GM12878 (cell line): ENCODE measurements around the gene GHRH. TPM values are rescaled to one million over a fixed set of nuclear protein-coding genes. Genes with fewer than 3 reads are reported as not detected.

ENCODE experiments used
- ATAC-seq: fragments of 200-7000 bp; cut with Tn5 transposase; 3 replicates; pipeline ENCODE4 v1.9.1; 2020; ENCODE audit warnings: mild to moderate bottlenecking, moderate library complexity
- BruUV-seq: library from RNA; stranded (reverse); fragments of 400-500 nt; replicated peaks from 2 replicates; lab custom pipeline; 2021; lab: Mats Ljungman, UMichigan
- CTCF ChIA-PET: fragments of 300-600 bp; sonication (Branson Sonifier 250); formaldehyde crosslinking; extraction: SDS; loops from one replicate; lab custom pipeline; 2021; ENCODE audit warnings: inconsistent platforms; lab: Yijun Ruan, JAX
- POLR2A ChIA-PET: fragments of 350-600 bp; formaldehyde crosslinking; extraction: SDS; loops from one replicate; lab custom pipeline; 2021; ENCODE audit warnings: inconsistent platforms; lab: Charles Lee
- RAD21 ChIA-PET: fragments of 300-600 bp; sonication (Branson Sonifier 250); formaldehyde crosslinking; loops from one replicate; lab custom pipeline; 2023; ENCODE audit warnings: antibody characterized with exemption; ENCODE audit not compliant: unreplicated experiment; lab: Charles Lee
- SMC1A ChIA-PET: fragments of 300-600 bp; sonication (Branson Sonifier 250); formaldehyde crosslinking; loops from one replicate; lab custom pipeline; 2023; ENCODE audit not compliant: unreplicated experiment, uncharacterized antibody; lab: Charles Lee
- DNase-seq: peaks from one replicate; pipeline ENCODE4 v3.0.0-alpha.2; 2011; ENCODE audit warnings: low read depth, low spot score
- FAIRE-seq: peaks from 3 replicates; lab custom pipeline; 2011; peaks lifted over from hg19 to GRCh38; lab: Jason Lieb, UNC
- H2AFZ ChIP-seq: 2 replicates; pipeline ENCODE4 v1.6.0; 2011; ENCODE audit warnings: low read depth, low read length, control low read depth; ENCODE audit not compliant: control insufficient read depth
- H3K27ac ChIP-seq: 2 replicates; pipeline ENCODE4 v1.5.1; 2011; ENCODE audit warnings: control low read depth; ENCODE audit not compliant: control insufficient read depth, insufficient read depth
- H3K27me3 ChIP-seq, 2 experiments: replicated peaks in 1 of 2; 2 replicates each; pipeline versions ENCODE4 v1.6.0 to v1.6.1; 2011; ENCODE audit warnings: low read length in 1 of 2; ENCODE audit not compliant: control insufficient read depth in 2 of 2, insufficient read depth in 2 of 2
- H3K36me3 ChIP-seq, 2 experiments: 2 replicates each; pipeline ENCODE4 v1.5.1; 2011; ENCODE audit warnings: low read length in 1 of 2; ENCODE audit not compliant: control insufficient read depth in 2 of 2, insufficient read depth in 2 of 2
- H3K4me1 ChIP-seq: 2 replicates; pipeline ENCODE4 v1.6.1; 2011; ENCODE audit warnings: mild to moderate bottlenecking, low read length, moderate library complexity, mixed read lengths; ENCODE audit not compliant: control insufficient read depth, insufficient read depth
- H3K4me2 ChIP-seq: 2 replicates; pipeline ENCODE4 v1.6.0; 2011; ENCODE audit warnings: control low read depth; ENCODE audit not compliant: control insufficient read depth, insufficient read depth
- H3K4me3 ChIP-seq: fragments of 200-600 bp; sonication (generic); 2 replicates; pipeline ENCODE4 v1.5.1; 2016
- H3K79me2 ChIP-seq: 2 replicates; pipeline ENCODE4 v1.6.0; 2011; ENCODE audit warnings: low read length; ENCODE audit not compliant: control insufficient read depth, insufficient read depth
- H3K9ac ChIP-seq: 2 replicates; pipeline ENCODE4 v1.8.0; 2011; ENCODE audit warnings: low read length, control low read depth, mixed read lengths; ENCODE audit not compliant: control insufficient read depth, insufficient read depth
- H3K9me3 ChIP-seq: replicated peaks from 3 replicates; pipeline ENCODE4 v1.5.1; 2011; ENCODE audit warnings: mild to moderate bottlenecking, low read length; ENCODE audit not compliant: control insufficient read depth, insufficient read depth
- H4K20me1 ChIP-seq: 2 replicates; pipeline ENCODE4 v1.6.0; 2011; ENCODE audit not compliant: control insufficient read depth, insufficient read depth
- EP300 ChIP-seq, 2 experiments: fragments of 150-350 bp in 1 of 2; IDR thresholded peaks; 2 replicates each; pipeline ENCODE4 v1.6.1; 2011 to 2012; ENCODE audit warnings: low read depth in 2 of 2, low read length in 2 of 2, borderline replicate concordance in 1 of 2, improper control_type of control experiment in 1 of 2, inconsistent platforms in 1 of 2; ENCODE audit not compliant: control insufficient read depth in 1 of 2
- MEF2B ChIP-seq: fragments of 450-650 bp; IDR thresholded peaks from 2 replicates; pipeline ENCODE4 v1.6.1; 2018; ENCODE audit warnings: mild to moderate bottlenecking, moderate library complexity; ENCODE audit not compliant: partially characterized antibody, poor library complexity, severe bottlenecking
- WRNIP1 ChIP-seq: IDR thresholded peaks from 2 replicates; pipeline ENCODE4 v1.6.1; 2011; ENCODE audit warnings: low read depth, low read length, improper control_type of control experiment, borderline replicate concordance
- WGBS: methylation state at CpG from one replicate; pipeline ENCODE4 v1.1.6; 2016; ENCODE audit warnings: low lambda C conversion rate; ENCODE audit not compliant: insufficient replicate concordance, insufficient coverage; ENCODE audit errors: missing lambda C conversion rate; 5-methylcytosine and 5-hydroxymethylcytosine counted together
- in situ Hi-C: fragments of 300-500 bp; cut with MboI; formaldehyde crosslinking; loops from 9 replicates; pipeline ENCODE4 v1.14.3; 2018; ENCODE audit warnings: mixed read lengths
- intact Hi-C: fragments of 100-400 bp; cut with micrococcal nuclease; formaldehyde crosslinking; loops from one replicate; pipeline ENCODE4 v1.14.2; 2022; ENCODE audit not compliant: unreplicated experiment
- polyA plus RNA-seq, 11 experiments: library from polyadenylated mRNA; depleted of rRNA in 4 of 11; unstranded in 6 of 11; stranded (reverse) in 5 of 11; fragments of >200 nt; fragmentation: Nextera tagmentation in 4 of 11; fragmentation: Illumina TruSeq in 1 of 11; extraction: Ambion mirVana in 4 of 11; extraction: Trizol in 1 of 11; gene quantifications; 1 replicate in 1 of 11; 2 replicates in 10 of 11; pipeline versions ENCODE4 v1.2.1 to v1.2.3, GENCODE V29; 2011 to 2016; ENCODE audit warnings: inconsistent platforms in 2 of 11, missing spikeins in 2 of 11, low read depth in 1 of 11
- total RNA-seq, 4 experiments: library from RNA; depleted of rRNA in 3 of 4; stranded (reverse); fragments of >200 nt in 3 of 4; fragmentation: Illumina TruSeq in 1 of 4; extraction: Trizol in 1 of 4; gene quantifications; 2 replicates each; pipeline versions ENCODE4 v1.2.1 to v1.2.3, GENCODE V29; 2013 to 2021
- TF ChIP-seq, protein P1 (sequence below): fragments of 450-650 bp; IDR thresholded peaks from 2 replicates; pipeline ENCODE4 v1.6.1; 2017; ENCODE audit warnings: mild to moderate bottlenecking, moderate library complexity
- TF ChIP-seq, protein P2 (sequence below): IDR thresholded peaks from 2 replicates; pipeline ENCODE4 v1.6.1; 2012; ENCODE audit warnings: improper control_type of control experiment, low read depth, low read length; ENCODE audit not compliant: insufficient replicate concordance
- TF ChIP-seq, protein P3 (sequence below): IDR thresholded peaks from 2 replicates; pipeline ENCODE4 v1.6.1; 2012; ENCODE audit warnings: low read depth, low read length, improper control_type of control experiment

GHRH gene
- total and polyA plus RNA-seq, 10 of the 15 experiments (the other 5 are each of a cell fraction or from before 2014, with no cell fraction given), result not detected

DNA sequence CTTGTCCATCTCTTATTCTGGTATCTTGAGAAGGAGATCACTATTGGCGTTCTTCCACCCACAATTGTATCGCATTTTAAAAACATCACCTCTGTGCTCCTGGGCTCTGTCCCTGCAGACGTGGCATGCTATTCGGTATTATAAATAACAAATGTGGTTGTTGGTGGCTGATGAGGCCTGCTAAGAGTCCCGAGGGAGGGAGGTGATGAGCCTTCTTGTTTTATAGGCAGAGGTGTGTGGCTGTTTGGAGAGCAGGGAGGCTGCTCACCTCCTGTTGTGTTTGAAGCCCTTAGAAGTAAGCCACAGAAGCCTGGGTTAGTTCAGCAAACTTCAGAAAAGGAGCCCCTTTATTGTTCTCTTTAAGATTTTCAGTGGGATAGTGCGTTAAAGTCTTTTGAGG is 43.5 kb upstream of the GHRH start:
- Histone ChIP-seq H3K9me3 (no peaks in the 10 kb centered on the region), H3K4me3 (no peak overlapping the region), H3K4me1 (peaks cover 36% of the 10 kb centered on the region)
- no peak for DNase-seq
- RAD21 ChIA-PET, result interaction anchor here (1.3 to 1.4 kb wide), 2 partner anchors 10 to 32 kb away, joined by 3 to 5 read pairs; no protein-coding TSS in a partner anchor
- TF ChIP-seq WRNIP1 (no peak), MEF2B (peak; percentile 85), EP300 (IDR thresholded peaks at IDR 0.05; ENCODE audit: borderline replicate concordance in 1 of 2, control insufficient read depth in 1 of 2, low read depth in 2 of 2, low read length in 2 of 2) (peak in 1 of 2 experiments; percentile 60; a peak in 1 of 4 replicates)
- TF ChIP-seq, protein P1, sequence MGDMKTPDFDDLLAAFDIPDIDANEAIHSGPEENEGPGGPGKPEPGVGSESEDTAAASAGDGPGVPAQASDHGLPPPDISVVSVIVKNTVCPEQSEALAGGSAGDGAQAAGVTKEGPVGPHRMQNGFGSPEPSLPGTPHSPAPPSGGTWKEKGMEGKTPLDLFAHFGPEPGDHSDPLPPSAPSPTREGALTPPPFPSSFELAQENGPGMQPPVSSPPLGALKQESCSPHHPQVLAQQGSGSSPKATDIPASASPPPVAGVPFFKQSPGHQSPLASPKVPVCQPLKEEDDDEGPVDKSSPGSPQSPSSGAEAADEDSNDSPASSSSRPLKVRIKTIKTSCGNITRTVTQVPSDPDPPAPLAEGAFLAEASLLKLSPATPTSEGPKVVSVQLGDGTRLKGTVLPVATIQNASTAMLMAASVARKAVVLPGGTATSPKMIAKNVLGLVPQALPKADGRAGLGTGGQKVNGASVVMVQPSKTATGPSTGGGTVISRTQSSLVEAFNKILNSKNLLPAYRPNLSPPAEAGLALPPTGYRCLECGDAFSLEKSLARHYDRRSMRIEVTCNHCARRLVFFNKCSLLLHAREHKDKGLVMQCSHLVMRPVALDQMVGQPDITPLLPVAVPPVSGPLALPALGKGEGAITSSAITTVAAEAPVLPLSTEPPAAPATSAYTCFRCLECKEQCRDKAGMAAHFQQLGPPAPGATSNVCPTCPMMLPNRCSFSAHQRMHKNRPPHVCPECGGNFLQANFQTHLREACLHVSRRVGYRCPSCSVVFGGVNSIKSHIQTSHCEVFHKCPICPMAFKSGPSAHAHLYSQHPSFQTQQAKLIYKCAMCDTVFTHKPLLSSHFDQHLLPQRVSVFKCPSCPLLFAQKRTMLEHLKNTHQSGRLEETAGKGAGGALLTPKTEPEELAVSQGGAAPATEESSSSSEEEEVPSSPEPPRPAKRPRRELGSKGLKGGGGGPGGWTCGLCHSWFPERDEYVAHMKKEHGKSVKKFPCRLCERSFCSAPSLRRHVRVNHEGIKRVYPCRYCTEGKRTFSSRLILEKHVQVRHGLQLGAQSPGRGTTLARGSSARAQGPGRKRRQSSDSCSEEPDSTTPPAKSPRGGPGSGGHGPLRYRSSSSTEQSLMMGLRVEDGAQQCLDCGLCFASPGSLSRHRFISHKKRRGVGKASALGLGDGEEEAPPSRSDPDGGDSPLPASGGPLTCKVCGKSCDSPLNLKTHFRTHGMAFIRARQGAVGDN, result 0 out of 2 replicates have a peak, but pooled peaks have one; percentile 36
- TF ChIP-seq, protein P2, sequence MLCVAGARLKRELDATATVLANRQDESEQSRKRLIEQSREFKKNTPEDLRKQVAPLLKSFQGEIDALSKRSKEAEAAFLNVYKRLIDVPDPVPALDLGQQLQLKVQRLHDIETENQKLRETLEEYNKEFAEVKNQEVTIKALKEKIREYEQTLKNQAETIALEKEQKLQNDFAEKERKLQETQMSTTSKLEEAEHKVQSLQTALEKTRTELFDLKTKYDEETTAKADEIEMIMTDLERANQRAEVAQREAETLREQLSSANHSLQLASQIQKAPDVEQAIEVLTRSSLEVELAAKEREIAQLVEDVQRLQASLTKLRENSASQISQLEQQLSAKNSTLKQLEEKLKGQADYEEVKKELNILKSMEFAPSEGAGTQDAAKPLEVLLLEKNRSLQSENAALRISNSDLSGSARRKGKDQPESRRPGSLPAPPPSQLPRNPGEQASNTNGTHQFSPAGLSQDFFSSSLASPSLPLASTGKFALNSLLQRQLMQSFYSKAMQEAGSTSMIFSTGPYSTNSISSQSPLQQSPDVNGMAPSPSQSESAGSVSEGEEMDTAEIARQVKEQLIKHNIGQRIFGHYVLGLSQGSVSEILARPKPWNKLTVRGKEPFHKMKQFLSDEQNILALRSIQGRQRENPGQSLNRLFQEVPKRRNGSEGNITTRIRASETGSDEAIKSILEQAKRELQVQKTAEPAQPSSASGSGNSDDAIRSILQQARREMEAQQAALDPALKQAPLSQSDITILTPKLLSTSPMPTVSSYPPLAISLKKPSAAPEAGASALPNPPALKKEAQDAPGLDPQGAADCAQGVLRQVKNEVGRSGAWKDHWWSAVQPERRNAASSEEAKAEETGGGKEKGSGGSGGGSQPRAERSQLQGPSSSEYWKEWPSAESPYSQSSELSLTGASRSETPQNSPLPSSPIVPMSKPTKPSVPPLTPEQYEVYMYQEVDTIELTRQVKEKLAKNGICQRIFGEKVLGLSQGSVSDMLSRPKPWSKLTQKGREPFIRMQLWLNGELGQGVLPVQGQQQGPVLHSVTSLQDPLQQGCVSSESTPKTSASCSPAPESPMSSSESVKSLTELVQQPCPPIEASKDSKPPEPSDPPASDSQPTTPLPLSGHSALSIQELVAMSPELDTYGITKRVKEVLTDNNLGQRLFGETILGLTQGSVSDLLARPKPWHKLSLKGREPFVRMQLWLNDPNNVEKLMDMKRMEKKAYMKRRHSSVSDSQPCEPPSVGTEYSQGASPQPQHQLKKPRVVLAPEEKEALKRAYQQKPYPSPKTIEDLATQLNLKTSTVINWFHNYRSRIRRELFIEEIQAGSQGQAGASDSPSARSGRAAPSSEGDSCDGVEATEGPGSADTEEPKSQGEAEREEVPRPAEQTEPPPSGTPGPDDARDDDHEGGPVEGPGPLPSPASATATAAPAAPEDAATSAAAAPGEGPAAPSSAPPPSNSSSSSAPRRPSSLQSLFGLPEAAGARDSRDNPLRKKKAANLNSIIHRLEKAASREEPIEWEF, result peak; percentile 38
- TF ChIP-seq, protein P3, sequence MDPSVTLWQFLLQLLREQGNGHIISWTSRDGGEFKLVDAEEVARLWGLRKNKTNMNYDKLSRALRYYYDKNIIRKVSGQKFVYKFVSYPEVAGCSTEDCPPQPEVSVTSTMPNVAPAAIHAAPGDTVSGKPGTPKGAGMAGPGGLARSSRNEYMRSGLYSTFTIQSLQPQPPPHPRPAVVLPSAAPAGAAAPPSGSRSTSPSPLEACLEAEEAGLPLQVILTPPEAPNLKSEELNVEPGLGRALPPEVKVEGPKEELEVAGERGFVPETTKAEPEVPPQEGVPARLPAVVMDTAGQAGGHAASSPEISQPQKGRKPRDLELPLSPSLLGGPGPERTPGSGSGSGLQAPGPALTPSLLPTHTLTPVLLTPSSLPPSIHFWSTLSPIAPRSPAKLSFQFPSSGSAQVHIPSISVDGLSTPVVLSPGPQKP, result no peak
- TF ChIP-seq, all 136 proteins: peak for 4
- ATAC-seq (no peak), FAIRE-seq (no peak)
- Histone ChIP-seq H3K4me2 (no peak overlapping the region), H2AFZ (no peak overlapping the region), H4K20me1 (no peaks in the 10 kb centered on the region), H3K79me2 (peaks cover 32% of the 10 kb centered on the region), H3K36me3 (peaks cover 26 to 50% of the 10 kb centered on the region in 2 experiments), H3K27me3 (no peaks in the 10 kb centered on the region), H3K9ac (no peak overlapping the region), H3K27ac (no peak overlapping the region)
- in situ Hi-C loops, result no loop called here
- intact Hi-C loops, result no loop called here
- CTCF ChIA-PET, result no interaction called here
- 55% methylated on average over 6 of the region's 6 CpGs for WGBS
- POLR2A ChIA-PET, result interaction anchor here (0.6 to 1.1 kb wide), 5 partner anchors 16 to 1169 kb away, joined by 3 to 6 read pairs (median 4); partner anchors contain the start of gene MANBAL
- SMC1A ChIA-PET, result interaction anchor here (0.9 to 1.6 kb wide), 4 partner anchors 11 to 40 kb away, joined by 3 to 5 read pairs (median 4); partner anchors contain the start of gene SRC
- BruUV-seq, result no TSS peak
